SH-SY5Y (cell line): ENCODE measurements around the gene STARD9.

Experiments
- GATA2 ChIP-seq: IDR thresholded peaks from 2 replicates; pipeline ENCODE4 v1.6.1; 2011; ENCODE audit warnings: mild to moderate bottlenecking, low read depth, low read length
- GATA3 ChIP-seq: IDR thresholded peaks from 2 replicates; pipeline ENCODE4 v1.6.1; 2011; ENCODE audit warnings: low read depth, mild to moderate bottlenecking, low read length, moderate library complexity

GRCh38 chr15:42736793-42737528, 161.6 kb downstream of the STARD9 start, which contains the start of gene CDAN1:
- TF ChIP-seq GATA3 (no peak), GATA2 (no peak)
